ENCODE data around the gene SOWAHC. TPM values are rescaled to one million over a fixed set of nuclear protein-coding genes. Genes with fewer than 3 reads are reported as not detected.

Gene SOWAHC
- total and polyA plus RNA-seq, 2 of the 13 experiments (the other 11 are each of a cell fraction or from before 2014, with no cell fraction given) = 21.2 to 22.5 TPM

DNA sequence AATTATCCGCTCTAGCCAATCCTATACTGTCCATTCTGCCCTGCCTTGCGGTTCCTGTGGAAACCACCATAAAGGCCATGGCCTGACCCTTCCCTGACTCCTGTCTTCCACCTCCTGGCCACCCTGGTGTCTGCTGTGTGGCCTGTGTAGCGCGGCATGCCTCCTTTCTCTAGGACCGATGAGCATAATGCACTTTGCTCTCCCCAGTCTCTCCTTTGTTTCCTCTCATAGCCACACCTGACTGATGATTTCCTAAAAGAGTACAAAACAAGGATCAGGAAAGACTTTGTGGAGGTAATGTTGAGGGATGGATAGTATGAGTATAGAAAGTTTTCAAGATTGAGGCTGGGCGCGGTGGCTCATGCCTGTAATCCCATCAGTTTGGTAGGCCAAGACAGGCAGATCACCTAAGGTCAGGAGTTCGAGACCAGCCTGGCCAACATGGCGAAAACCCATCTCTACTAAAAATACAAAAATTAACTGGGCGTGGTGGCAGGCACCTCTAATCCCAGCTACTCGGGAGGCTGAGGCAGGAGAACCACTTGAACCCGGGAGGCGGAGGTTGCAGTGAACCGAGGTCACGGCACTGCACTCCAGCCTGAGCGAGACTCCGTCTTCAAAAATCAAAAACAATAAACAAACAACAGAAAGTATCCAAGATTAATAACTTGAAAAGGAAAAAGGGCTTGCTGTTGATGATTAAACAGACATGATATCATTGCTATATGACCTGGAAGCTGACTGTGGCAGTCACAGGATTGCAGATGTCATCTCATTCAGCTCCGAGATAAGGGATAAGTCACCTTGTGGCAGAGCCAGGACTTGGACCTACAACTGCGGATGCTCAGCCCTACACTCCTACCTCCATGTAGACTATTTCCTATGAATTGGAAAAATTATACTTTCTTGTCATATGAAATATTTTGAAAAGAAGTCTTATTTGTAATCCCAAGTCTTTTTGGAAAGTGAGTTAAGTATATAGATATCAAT, 16.6 kb downstream of the SOWAHC start (continued):
- TF ChIP-seq, protein P1, sequence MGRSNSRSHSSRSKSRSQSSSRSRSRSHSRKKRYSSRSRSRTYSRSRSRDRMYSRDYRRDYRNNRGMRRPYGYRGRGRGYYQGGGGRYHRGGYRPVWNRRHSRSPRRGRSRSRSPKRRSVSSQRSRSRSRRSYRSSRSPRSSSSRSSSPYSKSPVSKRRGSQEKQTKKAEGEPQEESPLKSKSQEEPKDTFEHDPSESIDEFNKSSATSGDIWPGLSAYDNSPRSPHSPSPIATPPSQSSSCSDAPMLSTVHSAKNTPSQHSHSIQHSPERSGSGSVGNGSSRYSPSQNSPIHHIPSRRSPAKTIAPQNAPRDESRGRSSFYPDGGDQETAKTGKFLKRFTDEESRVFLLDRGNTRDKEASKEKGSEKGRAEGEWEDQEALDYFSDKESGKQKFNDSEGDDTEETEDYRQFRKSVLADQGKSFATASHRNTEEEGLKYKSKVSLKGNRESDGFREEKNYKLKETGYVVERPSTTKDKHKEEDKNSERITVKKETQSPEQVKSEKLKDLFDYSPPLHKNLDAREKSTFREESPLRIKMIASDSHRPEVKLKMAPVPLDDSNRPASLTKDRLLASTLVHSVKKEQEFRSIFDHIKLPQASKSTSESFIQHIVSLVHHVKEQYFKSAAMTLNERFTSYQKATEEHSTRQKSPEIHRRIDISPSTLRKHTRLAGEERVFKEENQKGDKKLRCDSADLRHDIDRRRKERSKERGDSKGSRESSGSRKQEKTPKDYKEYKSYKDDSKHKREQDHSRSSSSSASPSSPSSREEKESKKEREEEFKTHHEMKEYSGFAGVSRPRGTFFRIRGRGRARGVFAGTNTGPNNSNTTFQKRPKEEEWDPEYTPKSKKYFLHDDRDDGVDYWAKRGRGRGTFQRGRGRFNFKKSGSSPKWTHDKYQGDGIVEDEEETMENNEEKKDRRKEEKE (IDR thresholded peaks at IDR 0.05) = no peak
- TF ChIP-seq HES4 (CRISPR knock-in tag; IDR thresholded peaks at IDR 0.05; ENCODE audit: borderline replicate concordance) (no peak), ZBTB7B (CRISPR knock-in tag; IDR thresholded peaks at IDR 0.05) (no peak), ZNF567 (CRISPR knock-in tag; IDR thresholded peaks at IDR 0.05; ENCODE audit: borderline replicate concordance) (no peak), ZBTB20 (CRISPR knock-in tag; IDR thresholded peaks at IDR 0.05; ENCODE audit: borderline replicate concordance, low read depth) (peak; percentile 65; the same call in 1 of the 2 replicates), YEATS4 (CRISPR knock-in tag; IDR thresholded peaks at IDR 0.05; ENCODE audit: borderline replicate concordance) (no peak; the same call in 1 of the 2 replicates), KAT8 (CRISPR knock-in tag; IDR thresholded peaks at IDR 0.05) (peak; percentile 49; the same call in 1 of the 2 replicates), ZNF225 (CRISPR knock-in tag; IDR thresholded peaks at IDR 0.05) (no peak), NKX3-1 (CRISPR knock-in tag; IDR thresholded peaks at IDR 0.05) (no peak), POLR2AphosphoS2 (IDR thresholded peaks at IDR 0.05; ENCODE audit: low read depth, low read length) (no peak), SUZ12 (IDR thresholded peaks at IDR 0.05; ENCODE audit: low read depth, low read length) (no peak), ZNF354B (CRISPR knock-in tag; IDR thresholded peaks at IDR 0.05) (no peak), HIVEP1 (CRISPR knock-in tag; IDR thresholded peaks at IDR 0.05) (no peak), ZNF251 (CRISPR knock-in tag; IDR thresholded peaks at IDR 0.05) (no peak), CEBPG (CRISPR knock-in tag; IDR thresholded peaks at IDR 0.05) (no peak; the same call in 1 of the 2 replicates), ZBTB7A (CRISPR knock-in tag; IDR thresholded peaks at IDR 0.05) (no peak), ZNF207 (IDR thresholded peaks at IDR 0.05; ENCODE audit: borderline replicate concordance) (no peak), ETV5 (CRISPR knock-in tag; IDR thresholded peaks at IDR 0.05; ENCODE audit: borderline replicate concordance) (peak; percentile 48; the same call in 1 of the 2 replicates), MED13 (CRISPR knock-in tag; IDR thresholded peaks at IDR 0.05) (no peak)
- TF ChIP-seq, protein P2, sequence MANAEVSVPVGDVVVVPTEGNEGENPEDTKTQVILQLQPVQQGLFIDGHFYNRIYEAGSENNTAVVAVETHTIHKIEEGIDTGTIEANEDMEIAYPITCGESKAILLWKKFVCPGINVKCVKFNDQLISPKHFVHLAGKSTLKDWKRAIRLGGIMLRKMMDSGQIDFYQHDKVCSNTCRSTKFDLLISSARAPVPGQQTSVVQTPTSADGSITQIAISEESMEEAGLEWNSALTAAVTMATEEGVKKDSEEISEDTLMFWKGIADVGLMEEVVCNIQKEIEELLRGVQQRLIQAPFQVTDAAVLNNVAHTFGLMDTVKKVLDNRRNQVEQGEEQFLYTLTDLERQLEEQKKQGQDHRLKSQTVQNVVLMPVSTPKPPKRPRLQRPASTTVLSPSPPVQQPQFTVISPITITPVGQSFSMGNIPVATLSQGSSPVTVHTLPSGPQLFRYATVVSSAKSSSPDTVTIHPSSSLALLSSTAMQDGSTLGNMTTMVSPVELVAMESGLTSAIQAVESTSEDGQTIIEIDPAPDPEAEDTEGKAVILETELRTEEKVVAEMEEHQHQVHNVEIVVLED (CRISPR knock-in tag; IDR thresholded peaks at IDR 0.05; ENCODE audit: borderline replicate concordance) = no peak
- TF ChIP-seq, protein P3, sequence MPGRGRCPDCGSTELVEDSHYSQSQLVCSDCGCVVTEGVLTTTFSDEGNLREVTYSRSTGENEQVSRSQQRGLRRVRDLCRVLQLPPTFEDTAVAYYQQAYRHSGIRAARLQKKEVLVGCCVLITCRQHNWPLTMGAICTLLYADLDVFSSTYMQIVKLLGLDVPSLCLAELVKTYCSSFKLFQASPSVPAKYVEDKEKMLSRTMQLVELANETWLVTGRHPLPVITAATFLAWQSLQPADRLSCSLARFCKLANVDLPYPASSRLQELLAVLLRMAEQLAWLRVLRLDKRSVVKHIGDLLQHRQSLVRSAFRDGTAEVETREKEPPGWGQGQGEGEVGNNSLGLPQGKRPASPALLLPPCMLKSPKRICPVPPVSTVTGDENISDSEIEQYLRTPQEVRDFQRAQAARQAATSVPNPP (CRISPR knock-in tag; IDR thresholded peaks at IDR 0.05) = no peak
- TF ChIP-seq, protein P4, sequence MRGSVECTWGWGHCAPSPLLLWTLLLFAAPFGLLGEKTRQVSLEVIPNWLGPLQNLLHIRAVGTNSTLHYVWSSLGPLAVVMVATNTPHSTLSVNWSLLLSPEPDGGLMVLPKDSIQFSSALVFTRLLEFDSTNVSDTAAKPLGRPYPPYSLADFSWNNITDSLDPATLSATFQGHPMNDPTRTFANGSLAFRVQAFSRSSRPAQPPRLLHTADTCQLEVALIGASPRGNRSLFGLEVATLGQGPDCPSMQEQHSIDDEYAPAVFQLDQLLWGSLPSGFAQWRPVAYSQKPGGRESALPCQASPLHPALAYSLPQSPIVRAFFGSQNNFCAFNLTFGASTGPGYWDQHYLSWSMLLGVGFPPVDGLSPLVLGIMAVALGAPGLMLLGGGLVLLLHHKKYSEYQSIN (CRISPR knock-in tag; IDR thresholded peaks at IDR 0.05; ENCODE audit: borderline replicate concordance) = no peak
- TF ChIP-seq, protein P5, sequence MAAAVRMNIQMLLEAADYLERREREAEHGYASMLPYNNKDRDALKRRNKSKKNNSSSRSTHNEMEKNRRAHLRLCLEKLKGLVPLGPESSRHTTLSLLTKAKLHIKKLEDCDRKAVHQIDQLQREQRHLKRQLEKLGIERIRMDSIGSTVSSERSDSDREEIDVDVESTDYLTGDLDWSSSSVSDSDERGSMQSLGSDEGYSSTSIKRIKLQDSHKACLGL (CRISPR knock-in tag; IDR thresholded peaks at IDR 0.05) = no peak
